AG09309 (cell line): ENCODE measurements around the gene RBM42.

Experiments used
- DNase-seq: peaks from one replicate; pipeline ENCODE4 v3.0.0-alpha.2; 2010; ENCODE audit warnings: low read depth
- H3K4me3 ChIP-seq: 2 replicates; pipeline ENCODE4 v1.5.1; 2011; ENCODE audit warnings: mild to moderate bottlenecking, low read depth, low read length, moderate library complexity; ENCODE audit not compliant: control insufficient read depth
- CTCF ChIP-seq: IDR thresholded peaks from 2 replicates; pipeline ENCODE4 v1.5.1; 2011; ENCODE audit warnings: mild to moderate bottlenecking, low read depth, low read length, inconsistent platforms; ENCODE audit not compliant: insufficient read depth, control insufficient read depth; ENCODE audit errors: missing control alignments

Gene RBM42

GRCh38 chr19:35620001-35620400 lies 8.8 kb upstream of the RBM42 start:
- no peak overlapping the region for H3K4me3 ChIP-seq
- no peak for DNase-seq
- TF ChIP-seq CTCF = no peak

DNA sequence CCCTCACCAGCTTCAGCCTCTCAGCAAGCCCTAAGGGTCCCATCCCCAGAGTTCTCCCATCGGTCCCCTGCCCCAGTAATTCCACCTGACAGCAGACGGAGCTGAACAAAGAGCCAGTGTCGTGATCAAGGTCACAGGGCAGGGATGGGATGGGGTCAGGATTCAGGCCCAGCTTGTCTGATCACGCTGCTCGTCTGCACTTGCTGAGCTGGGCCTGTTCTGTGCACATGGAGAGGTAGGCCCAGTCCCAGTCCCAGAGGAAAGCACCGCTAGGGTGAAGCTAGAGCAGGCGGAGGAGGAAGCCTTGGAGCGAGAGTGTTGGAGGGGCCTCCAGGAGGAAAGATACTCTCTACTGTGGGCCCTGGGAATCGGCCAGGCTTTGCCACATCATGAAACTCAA lies 7.1 kb upstream of the RBM42 start:
- no peak overlapping the region for H3K4me3 ChIP-seq
- TF ChIP-seq CTCF = no peak
- DNase-seq = no peak

DNA sequence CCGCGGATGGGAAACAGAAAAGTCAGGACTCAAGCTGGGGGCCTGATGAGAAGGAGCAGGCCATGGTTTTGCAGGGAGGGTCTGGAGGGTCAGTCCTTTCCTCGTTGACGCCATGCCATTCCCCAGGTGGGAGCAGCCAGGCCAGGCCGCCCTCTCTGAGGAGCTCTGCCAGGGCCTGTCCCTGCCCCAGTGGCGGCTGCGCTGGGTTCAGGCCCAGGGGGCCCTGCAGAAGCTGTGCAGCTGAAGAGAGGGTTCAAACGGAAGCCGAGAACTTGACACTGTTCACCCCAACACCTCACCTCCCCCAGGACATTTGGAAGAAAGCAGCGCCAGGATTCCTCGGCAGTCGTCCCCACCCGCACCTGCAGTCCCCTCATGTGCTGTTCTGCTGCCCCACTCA lies 6.1 kb upstream of the RBM42 start:
- no peak for DNase-seq
- TF ChIP-seq CTCF = no peak
- no peak overlapping the region for H3K4me3 ChIP-seq

DNA sequence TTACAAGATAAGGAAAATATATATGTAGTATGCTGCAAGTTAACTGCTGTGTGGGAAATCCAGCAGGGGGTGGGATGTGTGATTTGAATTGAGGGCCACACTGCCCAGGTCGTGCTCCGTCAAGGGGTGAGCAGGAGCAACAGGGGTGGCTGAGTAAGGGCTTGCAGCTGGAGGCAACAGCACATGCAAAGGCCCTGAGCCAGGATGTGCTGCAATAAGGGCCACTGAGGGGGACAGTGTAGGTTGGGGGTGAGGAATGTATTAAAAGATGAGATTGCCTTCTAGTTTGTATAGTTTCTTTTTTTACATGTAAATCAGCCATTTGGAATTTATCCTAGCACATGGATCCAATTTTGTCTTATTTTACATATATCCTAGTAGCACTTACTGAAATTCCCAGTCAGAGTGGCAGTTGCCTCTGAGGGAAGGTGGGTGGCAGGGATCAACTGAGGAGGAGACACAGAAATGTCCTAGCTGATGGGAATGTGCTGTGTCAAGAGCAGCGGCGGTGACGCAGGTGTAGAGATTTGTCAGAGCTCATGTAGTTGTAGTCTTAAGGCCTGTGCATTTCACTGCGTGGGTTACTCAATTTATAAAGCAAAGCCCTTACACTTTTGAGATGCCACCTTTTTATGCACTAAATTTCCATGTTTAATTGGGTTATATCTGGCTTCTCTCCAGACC lies 5.4 kb upstream of the RBM42 start:
- TF ChIP-seq CTCF = no peak
- H3K4me3 ChIP-seq = no peak overlapping the region
- DNase-seq = no peak

GRCh38 chr19:35628264-35628564 lies 622 bp upstream of the RBM42 start:
- no peak for DNase-seq
- TF ChIP-seq CTCF = no peak
- peak overlapping the region; percentile 93 for H3K4me3 ChIP-seq

DNA sequence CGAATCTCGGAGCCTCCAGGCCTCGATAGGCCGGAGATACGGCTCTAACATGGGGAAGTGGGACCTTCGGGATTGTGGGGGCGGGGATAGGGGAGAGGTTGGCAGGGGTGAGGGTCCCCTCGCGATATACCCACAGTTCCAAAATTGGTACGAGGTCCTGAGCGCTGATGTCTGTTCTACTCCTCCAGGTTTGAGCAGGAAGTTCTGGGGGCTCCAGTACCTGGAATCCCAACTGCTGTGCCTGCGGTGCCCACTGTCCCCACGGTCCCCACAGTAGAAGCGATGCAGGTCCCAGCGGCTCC lies 447 bp downstream of the RBM42 start:
- no peak for DNase-seq
- no peak for TF ChIP-seq CTCF
- peak overlapping the region; percentile 93 for H3K4me3 ChIP-seq
